HUES64 (cell line): ENCODE measurements around the gene MEGF6.

Source experiments
- H3K27ac ChIP-seq: 2 replicates; pipeline ENCODE4 v1.7.0; 2013; ENCODE audit warnings: low read depth, low read length, inconsistent platforms
- H3K27me3 ChIP-seq: 2 replicates; pipeline ENCODE4 v1.6.1; 2013; ENCODE audit warnings: mild to moderate bottlenecking, low read length; ENCODE audit not compliant: insufficient read depth
- H3K36me3 ChIP-seq: 2 replicates; pipeline ENCODE4 v1.6.1; 2013; ENCODE audit warnings: mild to moderate bottlenecking, low read length; ENCODE audit not compliant: insufficient read depth
- H3K4me1 ChIP-seq: 2 replicates; pipeline ENCODE4 v1.6.1; 2013; ENCODE audit warnings: mild to moderate bottlenecking, low read length, moderate library complexity; ENCODE audit not compliant: insufficient read depth
- H3K4me3 ChIP-seq: 2 replicates; pipeline ENCODE4 v1.5.1; 2013; ENCODE audit warnings: mild to moderate bottlenecking, low read length, moderate library complexity
- H3K9ac ChIP-seq: 2 replicates; pipeline ENCODE4 v1.6.1; 2013; ENCODE audit warnings: mild to moderate bottlenecking, low read depth, low read length
- H3K9me3 ChIP-seq: 2 replicates; pipeline ENCODE4 v1.6.1; 2013; ENCODE audit warnings: low read depth, low read length; ENCODE audit not compliant: insufficient read depth
- WGBS: fragments of 150-250, 120-280 bp; methylation state at CpG from one replicate; pipeline ENCODE4 v1.1.7; 2013; ENCODE audit warnings: missing lambda C conversion rate; 5-methylcytosine and 5-hydroxymethylcytosine counted together

Gene MEGF6

DNA sequence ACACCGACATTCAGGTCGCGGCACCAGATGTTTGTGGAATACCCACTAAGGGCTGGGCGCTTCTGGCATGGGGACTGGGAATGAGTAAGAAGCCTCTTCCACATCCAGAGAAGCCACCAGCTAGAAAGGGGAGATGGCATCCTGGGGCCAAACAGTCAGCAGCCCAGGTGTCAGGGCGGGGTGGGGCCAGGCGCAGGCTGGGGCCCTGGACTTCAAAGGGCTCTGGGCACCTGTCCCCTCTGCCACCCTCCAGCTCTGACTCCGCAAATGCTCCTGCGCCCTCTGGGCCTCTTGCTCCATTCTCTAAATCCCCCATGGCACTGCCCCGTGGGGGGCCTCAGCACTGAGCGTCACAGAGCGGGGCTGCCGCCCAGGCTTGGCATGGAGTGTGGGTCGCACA lies 70.4 kb downstream of the MEGF6 start:
- H3K27ac ChIP-seq = no peak overlapping the region
- WGBS = 97% methylated on average over 13 of the region's 13 CpGs
- H3K27me3 ChIP-seq = no peaks in the 10 kb centered on the region

DNA sequence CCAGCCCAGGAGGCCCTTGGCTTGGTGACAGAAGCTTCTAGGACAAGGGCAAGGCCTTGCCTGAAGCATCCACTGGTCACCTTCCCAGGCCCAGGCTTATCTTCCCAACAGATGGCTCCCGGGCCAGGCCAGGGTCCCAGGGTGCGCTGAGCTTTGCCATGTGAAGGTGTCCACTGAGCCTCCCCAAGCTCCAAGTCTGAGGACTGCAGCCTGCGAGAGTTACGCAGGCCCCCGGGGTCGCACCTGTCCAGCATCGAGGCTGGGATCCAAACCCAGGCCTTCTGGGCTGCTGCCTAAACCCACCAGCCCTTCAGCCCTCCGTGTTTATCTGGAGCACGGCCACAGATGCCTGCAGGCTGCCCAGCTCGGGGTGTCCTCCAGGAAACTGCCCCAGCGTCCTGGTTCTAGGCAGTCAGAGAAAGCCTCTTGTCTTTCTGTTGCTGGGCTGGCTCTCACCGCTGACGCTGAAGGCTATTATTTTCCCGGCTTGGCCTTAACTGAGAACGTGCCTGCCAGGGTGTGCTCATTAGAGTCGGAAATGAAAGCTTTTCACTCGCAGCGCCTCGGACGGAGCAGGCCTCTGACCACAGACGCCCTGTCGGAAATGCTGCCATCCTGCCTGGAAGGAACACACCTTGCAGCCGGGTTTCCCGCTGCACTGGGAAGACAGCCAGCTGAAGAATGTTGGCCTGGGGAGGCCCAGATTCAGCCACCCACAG lies 71.4 kb downstream of the MEGF6 start:
- no peak overlapping the region for H3K27ac ChIP-seq
- H3K4me1 ChIP-seq = peaks cover 7% of the 10 kb centered on the region; the same call in 1 of the 2 replicates
- H3K27me3 ChIP-seq = no peaks in the 10 kb centered on the region
- no peaks in the 10 kb centered on the region for H3K9me3 ChIP-seq
- 91% methylated on average over 24 of the region's 24 CpGs for WGBS
- no peak overlapping the region for H3K4me3 ChIP-seq
- H3K9ac ChIP-seq = no peak overlapping the region
- no peaks in the 10 kb centered on the region for H3K36me3 ChIP-seq

More for the DNA sequence above, 70.4 kb downstream of the MEGF6 start:
- Histone ChIP-seq H3K4me3 (no peak overlapping the region), H3K4me1 (peaks cover 7% of the 10 kb centered on the region; the same call in 1 of the 2 replicates), H3K9me3 (no peaks in the 10 kb centered on the region), H3K9ac (no peak overlapping the region), H3K36me3 (no peaks in the 10 kb centered on the region)

DNA sequence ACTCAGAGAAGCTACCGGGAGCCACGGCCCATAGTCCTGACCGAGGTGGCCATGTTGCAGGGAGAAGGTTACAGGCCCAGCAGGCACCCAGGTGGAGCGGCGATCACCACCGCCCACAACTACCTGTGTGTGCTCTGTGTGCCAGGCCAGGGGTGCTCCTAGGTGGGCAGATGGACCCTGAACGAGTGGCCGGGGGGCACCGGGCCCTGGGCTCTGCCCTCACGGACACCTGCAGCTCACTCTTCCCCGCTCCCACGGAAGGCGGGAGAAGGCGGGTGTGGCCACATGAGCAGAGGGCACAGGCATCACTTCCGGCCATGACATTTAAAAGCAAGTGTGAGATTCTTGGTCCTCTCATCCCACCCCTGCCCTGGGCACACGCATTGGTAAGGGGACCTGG lies 73.9 kb downstream of the MEGF6 start:
- H3K9ac ChIP-seq = no peak overlapping the region; the same call in 1 of the 2 replicates
- H3K27me3 ChIP-seq = peaks cover 9% of the 10 kb centered on the region; the same call in 1 of the 2 replicates
- H3K36me3 ChIP-seq = no peaks in the 10 kb centered on the region
- H3K4me1 ChIP-seq = no peaks in the 10 kb centered on the region
- H3K27ac ChIP-seq = no peak overlapping the region
- no peaks in the 10 kb centered on the region for H3K9me3 ChIP-seq
- H3K4me3 ChIP-seq = no peak overlapping the region
- WGBS = 92% methylated on average over 16 of the region's 16 CpGs

DNA sequence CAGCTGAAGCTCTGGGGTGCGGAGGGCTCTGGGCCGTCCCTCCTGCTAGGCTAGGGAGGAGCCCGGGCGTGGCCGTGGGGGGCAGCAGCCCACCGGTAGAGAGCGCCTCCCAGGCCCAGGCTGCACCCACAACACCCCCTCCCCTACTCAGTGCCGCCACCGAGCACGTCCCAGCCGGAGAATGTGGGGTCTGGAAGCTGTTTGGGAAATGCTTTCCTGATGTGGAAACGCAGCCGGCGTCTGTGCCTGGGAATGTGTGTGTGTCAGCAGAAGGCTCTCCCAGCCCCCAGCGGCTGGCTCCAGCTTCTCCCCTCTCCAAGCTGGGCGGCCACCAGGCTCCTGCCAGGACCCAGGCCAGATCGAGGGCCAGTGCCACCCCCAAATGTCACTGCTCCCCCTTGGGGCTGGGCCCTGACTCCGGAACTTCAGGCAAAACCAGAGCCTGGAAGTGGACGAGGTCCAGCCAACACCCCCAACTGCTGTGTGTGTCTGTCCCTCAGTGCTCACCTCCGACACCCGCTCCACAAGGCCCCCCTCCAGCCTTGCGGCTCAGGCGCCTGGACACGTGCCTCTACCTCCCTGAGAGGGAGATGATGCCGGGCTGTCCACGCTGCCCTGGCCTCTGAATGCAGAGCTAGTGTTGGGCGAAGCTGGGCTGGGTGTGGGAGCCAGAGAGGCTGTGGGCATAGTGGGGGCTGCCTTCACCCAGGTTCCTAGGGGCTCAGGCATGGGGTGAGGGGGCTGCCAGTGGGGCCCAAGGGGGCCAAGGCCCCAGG lies 74.7 kb downstream of the MEGF6 start:
- Histone ChIP-seq H3K4me1 (no peaks in the 10 kb centered on the region; the same call in 1 of the 2 replicates), H3K27me3 (peaks cover 15% of the 10 kb centered on the region; the same call in 1 of the 2 replicates), H3K27ac (no peak overlapping the region), H3K36me3 (no peaks in the 10 kb centered on the region), H3K9me3 (no peaks in the 10 kb centered on the region), H3K9ac (no peak overlapping the region), H3K4me3 (no peak overlapping the region)
- WGBS = 86% methylated on average over 25 of the region's 27 CpGs

DNA sequence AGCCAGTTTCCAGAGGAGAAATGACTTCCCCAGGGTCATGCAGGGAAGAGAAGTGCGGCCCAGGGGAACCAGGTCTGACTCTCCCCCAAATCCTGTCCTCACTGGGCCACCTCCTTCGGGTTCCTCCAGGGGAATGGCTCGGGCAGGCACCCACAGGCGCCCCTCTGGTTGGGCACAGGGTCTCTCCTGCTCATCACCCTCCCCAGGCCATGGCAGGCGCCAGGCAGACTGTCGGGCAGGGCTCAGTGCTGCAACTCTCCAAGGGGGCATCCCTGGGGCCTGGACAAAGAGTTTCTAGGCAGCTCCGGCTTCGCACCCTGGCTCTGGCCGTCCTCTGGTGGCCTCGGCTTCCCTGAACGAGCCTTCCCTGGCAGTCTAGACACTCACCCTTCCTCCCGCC lies 75.6 kb downstream of the MEGF6 start:
- Histone ChIP-seq H3K27me3 (peaks cover 15% of the 10 kb centered on the region), H3K27ac (no peak overlapping the region)
- WGBS = 92% methylated on average over 12 of the region's 12 CpGs

DNA sequence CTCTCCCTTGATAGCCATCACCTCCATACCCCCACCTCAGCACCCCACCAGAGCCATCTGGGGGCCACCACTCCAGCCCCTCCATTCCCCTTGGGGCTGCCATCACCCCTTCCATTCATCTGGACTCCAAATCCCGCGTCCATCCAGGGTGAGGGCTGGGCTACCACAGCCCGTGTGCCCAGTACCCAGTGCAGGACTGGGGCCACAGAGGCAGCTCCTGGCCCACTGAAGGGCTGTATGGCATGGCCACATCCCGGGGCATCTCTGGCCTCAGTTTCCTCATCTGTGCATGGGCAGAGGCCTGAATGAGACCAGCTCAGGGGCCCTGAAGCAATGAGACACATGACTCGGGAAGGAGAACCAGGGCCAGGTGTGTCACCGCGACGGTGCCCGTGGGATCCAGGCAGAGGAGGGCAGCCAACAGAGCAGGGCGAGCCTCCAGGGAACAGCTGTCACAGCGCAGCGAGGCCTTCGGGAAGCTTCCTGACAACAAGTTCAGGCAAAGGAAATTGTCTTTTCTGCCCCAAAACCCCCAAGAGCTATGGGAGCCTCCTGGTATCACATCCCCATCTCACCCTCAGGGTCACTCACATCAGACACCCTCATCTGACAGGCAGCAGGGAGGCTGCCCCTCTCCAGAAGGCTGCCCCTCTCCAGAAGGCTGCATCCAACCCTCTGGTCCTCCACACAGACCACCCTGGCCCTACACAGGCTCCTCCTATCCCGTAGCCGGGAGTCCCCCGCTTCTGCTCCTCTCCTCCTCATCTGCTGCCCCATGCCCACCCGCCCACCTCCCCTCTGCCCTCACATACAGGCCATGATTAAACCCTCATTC lies 76.3 kb downstream of the MEGF6 start:
- no peak overlapping the region for H3K9ac ChIP-seq
- peaks cover 22% of the 10 kb centered on the region for H3K27me3 ChIP-seq
- H3K4me3 ChIP-seq = no peak overlapping the region
- H3K9me3 ChIP-seq = no peaks in the 10 kb centered on the region
- H3K4me1 ChIP-seq = peaks cover 3% of the 10 kb centered on the region; the same call in 1 of the 2 replicates
- H3K27ac ChIP-seq = no peak overlapping the region
- no peaks in the 10 kb centered on the region for H3K36me3 ChIP-seq
- 91% methylated on average over 17 of the region's 17 CpGs for WGBS

More for the DNA sequence above, 75.6 kb downstream of the MEGF6 start:
- Histone ChIP-seq H3K4me1 (no peaks in the 10 kb centered on the region; the same call in 1 of the 2 replicates), H3K36me3 (no peaks in the 10 kb centered on the region), H3K4me3 (no peak overlapping the region), H3K9ac (no peak overlapping the region), H3K9me3 (no peaks in the 10 kb centered on the region)

DNA sequence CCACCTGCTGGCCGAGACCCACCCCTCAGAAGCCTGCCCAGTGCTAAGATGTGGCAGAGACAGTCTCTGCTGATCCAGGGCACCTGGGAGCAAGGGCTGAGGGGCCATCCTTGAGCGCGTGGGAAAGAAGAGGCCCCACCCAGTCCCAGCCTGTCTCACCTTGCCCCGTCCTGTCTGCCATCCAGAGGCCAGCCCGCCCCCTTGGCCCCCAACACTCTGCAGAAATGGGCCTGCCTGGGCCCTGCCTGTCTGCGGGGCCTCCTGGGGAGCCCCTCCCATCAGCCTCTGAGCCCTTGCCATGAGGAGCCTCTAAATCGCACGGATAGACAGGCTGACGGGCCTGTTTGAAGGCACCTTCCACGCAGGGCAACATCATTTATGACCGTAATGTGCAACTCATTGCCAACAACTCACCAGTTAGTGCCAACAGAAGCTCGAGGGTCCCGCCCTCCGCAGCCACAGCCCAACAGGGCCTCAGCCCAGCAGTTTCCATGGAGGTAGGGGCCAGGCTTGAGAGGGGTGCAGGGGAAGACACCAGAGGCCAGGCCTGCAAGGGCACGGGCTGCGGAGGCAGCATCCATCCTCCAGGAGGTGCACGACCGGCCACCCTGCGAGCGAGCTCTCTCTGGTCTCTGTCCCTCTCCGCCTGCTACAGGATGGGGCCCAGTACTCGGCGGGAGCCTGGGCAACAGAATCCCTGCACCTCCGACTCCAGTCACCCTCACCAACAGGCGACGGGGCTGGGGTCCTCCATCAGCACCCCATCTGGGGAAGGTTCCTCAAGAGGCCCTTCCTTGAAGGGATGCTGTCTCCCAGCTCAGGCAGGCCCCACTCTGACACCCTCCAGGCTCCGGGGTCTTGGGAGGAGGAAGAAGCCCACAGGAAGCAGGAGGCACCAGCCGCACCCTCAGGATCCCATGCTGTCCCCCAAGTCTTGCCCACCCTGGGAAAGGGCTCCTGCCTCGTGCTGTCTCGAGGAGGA lies 78.0 kb downstream of the MEGF6 start:
- H3K4me3 ChIP-seq = no peak overlapping the region
- H3K9ac ChIP-seq = no peak overlapping the region
- H3K36me3 ChIP-seq = no peaks in the 10 kb centered on the region
- H3K27ac ChIP-seq = no peak overlapping the region
- H3K4me1 ChIP-seq = peaks cover 3% of the 10 kb centered on the region; the same call in 1 of the 2 replicates
- H3K9me3 ChIP-seq = no peaks in the 10 kb centered on the region
- peaks cover 31% of the 10 kb centered on the region for H3K27me3 ChIP-seq
- 82% methylated on average over 30 of the region's 30 CpGs for WGBS

DNA sequence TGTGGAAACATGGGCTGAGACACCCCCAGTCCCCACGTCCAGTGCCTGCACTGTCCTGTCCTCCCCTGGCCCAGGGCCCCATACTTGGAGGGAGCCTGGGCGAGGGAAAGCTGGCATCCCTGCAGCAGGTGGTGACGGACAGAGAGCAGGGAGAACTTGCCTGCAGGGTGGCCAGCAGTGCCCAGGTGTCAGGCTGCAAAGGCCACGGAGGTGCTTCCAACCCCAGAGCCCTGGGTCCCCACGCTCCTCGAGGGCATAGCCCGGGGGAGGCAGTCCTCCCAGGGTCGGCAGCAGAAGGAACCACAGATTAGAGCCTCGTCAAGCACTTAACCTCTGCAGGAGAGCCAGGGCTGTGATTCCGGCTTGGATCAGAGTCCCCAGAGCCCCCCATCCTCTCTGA lies 79.4 kb downstream of the MEGF6 start:
- H3K27me3 ChIP-seq = peaks cover 31% of the 10 kb centered on the region
- H3K27ac ChIP-seq = no peak overlapping the region
- H3K9me3 ChIP-seq = no peaks in the 10 kb centered on the region
- WGBS = 77% methylated on average over 10 of the region's 10 CpGs
- H3K36me3 ChIP-seq = no peaks in the 10 kb centered on the region
- peaks cover 3% of the 10 kb centered on the region; the same call in 1 of the 2 replicates for H3K4me1 ChIP-seq
- no peak overlapping the region for H3K9ac ChIP-seq
- H3K4me3 ChIP-seq = no peak overlapping the region

DNA sequence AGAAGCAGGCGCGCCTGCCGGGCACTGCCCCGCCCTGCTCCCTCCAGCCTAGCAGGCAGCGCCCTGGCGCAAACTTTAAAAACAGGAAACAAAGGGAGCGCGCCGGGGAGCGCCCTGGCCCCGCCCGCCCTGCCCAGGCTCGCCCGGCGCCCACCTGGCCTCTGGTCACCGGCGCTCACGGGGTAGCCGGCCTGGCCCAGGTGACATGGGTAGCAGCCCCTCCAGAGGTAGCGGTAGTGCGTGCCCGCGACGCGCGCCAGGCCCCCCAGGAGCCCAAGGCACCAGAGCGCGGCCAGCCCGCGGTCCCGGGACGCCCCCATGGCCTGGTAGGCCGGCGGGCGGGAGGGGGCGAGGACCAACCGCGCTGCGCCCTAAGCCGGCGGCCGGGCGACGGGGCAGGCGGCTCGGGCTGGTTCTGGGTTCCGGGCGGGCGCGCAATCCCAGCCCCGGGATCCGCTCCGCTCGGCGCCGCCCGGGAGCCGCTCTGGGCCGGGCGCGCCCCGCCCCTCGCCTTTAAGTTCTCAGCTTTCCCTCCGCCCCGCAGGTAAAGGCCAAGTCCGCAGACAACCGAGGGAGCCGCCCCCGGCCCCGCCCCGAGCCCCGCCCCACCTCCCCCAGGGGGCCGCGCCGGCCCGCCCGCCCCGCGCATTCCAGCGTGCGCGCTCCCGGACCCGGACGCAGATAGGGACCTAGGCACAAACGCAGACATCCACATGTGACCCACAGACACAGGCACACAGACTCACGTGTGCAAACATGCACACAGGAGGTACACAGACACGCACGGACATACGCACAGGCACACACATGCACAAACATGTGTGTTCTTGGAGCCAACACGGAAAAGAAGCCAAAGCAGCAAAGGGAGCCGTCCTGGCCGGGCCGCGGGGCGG lies 80.1 kb downstream of the MEGF6 start:
- no peaks in the 10 kb centered on the region for H3K36me3 ChIP-seq
- H3K4me3 ChIP-seq = peak overlapping the region; percentile 66
- peak overlapping the region; percentile 66; the same call in 1 of the 2 replicates for H3K9ac ChIP-seq
- no peak overlapping the region for H3K27ac ChIP-seq
- peaks cover 3% of the 10 kb centered on the region; the same call in 1 of the 2 replicates for H3K4me1 ChIP-seq
- H3K27me3 ChIP-seq = peaks cover 31% of the 10 kb centered on the region
- no peaks in the 10 kb centered on the region for H3K9me3 ChIP-seq
- WGBS = under 1% methylated on average over 90 of the region's 96 CpGs
